Measurements from ENCODE around the gene PNPLA6. TPM values are rescaled to one million over a fixed set of nuclear protein-coding genes. Genes with fewer than 3 reads are reported as not detected.

The PNPLA6 gene
- total and polyA plus RNA-seq, 2 of the 8 experiments (the other 6 are each of a cell fraction or from before 2014, with no cell fraction given) = 55.1 to 121 TPM

GRCh38 chr19:7541475-7541824 is 5.9 kb downstream of the PNPLA6 start (continued):
- TF ChIP-seq CEBPB (IDR thresholded peaks at IDR 0.05; ENCODE audit: low read depth, low read length) = no peak
- no peak for TF ChIP-seq RAD21 (IDR thresholded peaks at IDR 0.05 in 1 of 2, conservative IDR thresholded peaks at IDR 0.05 in 1 of 2; ENCODE audit: low read depth in 2 of 2, low read length in 2 of 2)
- no peak for TF ChIP-seq BCL11A (IDR thresholded peaks at IDR 0.05; ENCODE audit: low read depth in 2 of 2, low read length in 2 of 2)
- TF ChIP-seq RXRA (IDR thresholded peaks at IDR 0.05; ENCODE audit: insufficient read depth, low read depth, low read length) = no peak
- no peak for TF ChIP-seq BRCA1 (IDR thresholded peaks at IDR 0.05; ENCODE audit: low read depth, low read length)
- TF ChIP-seq SP2 (IDR thresholded peaks at IDR 0.05; ENCODE audit: low read length) = no peak
- TF ChIP-seq CTBP2 (IDR thresholded peaks at IDR 0.05; ENCODE audit: borderline replicate concordance, insufficient read depth, insufficient read length, low read length) = no peak

Data from H1 (cell line).